Activated CD8-positive, alpha-beta T cell treated with anti-CD3 and anti-CD28 coated beads for 36 hours (primary cell): ENCODE results near the gene RAB20. TPM values are rescaled to one million over a fixed set of nuclear protein-coding genes. Genes with fewer than 3 reads are reported as not detected.

ENCODE experiments used
- ATAC-seq: fragments of 200-7000 bp; cut with Tn5 transposase; one replicate; pipeline ENCODE4 v1.10.0; 2021; ENCODE audit warnings: mild to moderate bottlenecking, moderate library complexity
- CTCF ChIA-PET: fragments of 350-600 bp; sonication (Branson Sonifier 250); formaldehyde crosslinking; loops from one replicate; lab custom pipeline; 2021; ENCODE audit warnings: antibody characterized with exemption; lab: Charles Lee
- POLR2A ChIA-PET: fragments of 350-600 bp; sonication (Branson Sonifier 250); formaldehyde crosslinking; loops from one replicate; lab custom pipeline; 2021; ENCODE audit warnings: antibody characterized with exemption; lab: Charles Lee
- DNase-seq: peaks from one replicate; pipeline ENCODE4 v3.0.0-alpha.2; 2020
- H3K27ac Mint-ChIP-seq: one replicate; pipeline ENCODE4 v1.8.0; 2021; ENCODE audit warnings: mild to moderate bottlenecking, mixed read lengths
- H3K27me3 Mint-ChIP-seq: one replicate; pipeline ENCODE4 v1.8.0; 2021; ENCODE audit warnings: mixed read lengths
- H3K36me3 Mint-ChIP-seq: one replicate; pipeline ENCODE4 v1.8.0; 2021; ENCODE audit warnings: low read depth, mixed read lengths
- H3K4me1 Mint-ChIP-seq: one replicate; pipeline ENCODE4 v1.8.0; 2021; ENCODE audit warnings: low read depth, mixed read lengths
- H3K4me3 Mint-ChIP-seq: one replicate; pipeline ENCODE4 v1.8.0; 2021; ENCODE audit warnings: mild to moderate bottlenecking, moderate library complexity, mixed read lengths
- H3K9me3 Mint-ChIP-seq: one replicate; pipeline ENCODE4 v1.8.0; 2021; ENCODE audit warnings: mixed read lengths
- intact Hi-C: fragments of 100-400 bp; cut with micrococcal nuclease; formaldehyde crosslinking; loops from one replicate; pipeline ENCODE4 v1.10.0; 2022
- total RNA-seq, 2 experiments: library from RNA; stranded (reverse); gene quantifications; one replicate each; pipeline ENCODE4 v1.2.3, GENCODE V29; 2021
- TF ChIP-seq, protein P1 (sequence below): fragments of 200-600 bp; IDR thresholded peaks from one replicate; pipeline ENCODE4 v1.8.0; 2022; ENCODE audit warnings: antibody characterized with exemption, mild to moderate bottlenecking

The RAB20 gene
- total RNA-seq, 2 experiments from 2014 or later: 10.3 to 11.1 TPM

DNA sequence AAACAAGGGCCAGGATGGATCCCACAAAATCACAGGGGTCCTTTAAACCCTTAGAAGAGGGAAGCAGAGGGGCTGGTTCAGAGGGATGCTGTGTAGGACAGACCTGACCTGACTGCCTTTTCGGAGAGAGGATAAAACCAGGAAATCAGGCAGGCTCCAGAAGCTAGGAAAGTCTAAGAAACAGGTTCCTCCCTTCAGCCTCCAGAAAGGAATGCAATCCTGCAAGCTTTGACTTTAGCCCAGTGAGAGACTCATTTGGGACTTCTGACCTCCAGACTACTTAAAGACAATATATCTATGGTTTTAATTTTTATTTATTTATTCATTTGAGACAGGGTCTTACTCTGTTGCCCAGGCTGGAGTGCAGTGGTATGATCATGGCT lies 5.3 kb downstream of the RAB20 start:
- intact Hi-C loops: no loop called here
- Mint-ChIP-seq H3K4me3 (no peak overlapping the region), H3K27ac (no peak overlapping the region), H3K36me3 (peaks cover 6% of the 10 kb centered on the region), H3K27me3 (peaks cover 5% of the 10 kb centered on the region), H3K4me1 (peaks cover 9% of the 10 kb centered on the region), H3K9me3 (no peaks in the 10 kb centered on the region)
- DNase-seq (no peak), ATAC-seq (no peak)
- CTCF ChIA-PET: interaction anchor here (1.0 kb wide), 1 partner anchor 61 kb away, joined by 3 read pairs; no protein-coding TSS in a partner anchor
- POLR2A ChIA-PET: no interaction called here
- TF ChIP-seq, protein P1, sequence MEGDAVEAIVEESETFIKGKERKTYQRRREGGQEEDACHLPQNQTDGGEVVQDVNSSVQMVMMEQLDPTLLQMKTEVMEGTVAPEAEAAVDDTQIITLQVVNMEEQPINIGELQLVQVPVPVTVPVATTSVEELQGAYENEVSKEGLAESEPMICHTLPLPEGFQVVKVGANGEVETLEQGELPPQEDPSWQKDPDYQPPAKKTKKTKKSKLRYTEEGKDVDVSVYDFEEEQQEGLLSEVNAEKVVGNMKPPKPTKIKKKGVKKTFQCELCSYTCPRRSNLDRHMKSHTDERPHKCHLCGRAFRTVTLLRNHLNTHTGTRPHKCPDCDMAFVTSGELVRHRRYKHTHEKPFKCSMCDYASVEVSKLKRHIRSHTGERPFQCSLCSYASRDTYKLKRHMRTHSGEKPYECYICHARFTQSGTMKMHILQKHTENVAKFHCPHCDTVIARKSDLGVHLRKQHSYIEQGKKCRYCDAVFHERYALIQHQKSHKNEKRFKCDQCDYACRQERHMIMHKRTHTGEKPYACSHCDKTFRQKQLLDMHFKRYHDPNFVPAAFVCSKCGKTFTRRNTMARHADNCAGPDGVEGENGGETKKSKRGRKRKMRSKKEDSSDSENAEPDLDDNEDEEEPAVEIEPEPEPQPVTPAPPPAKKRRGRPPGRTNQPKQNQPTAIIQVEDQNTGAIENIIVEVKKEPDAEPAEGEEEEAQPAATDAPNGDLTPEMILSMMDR: no peak

DNA sequence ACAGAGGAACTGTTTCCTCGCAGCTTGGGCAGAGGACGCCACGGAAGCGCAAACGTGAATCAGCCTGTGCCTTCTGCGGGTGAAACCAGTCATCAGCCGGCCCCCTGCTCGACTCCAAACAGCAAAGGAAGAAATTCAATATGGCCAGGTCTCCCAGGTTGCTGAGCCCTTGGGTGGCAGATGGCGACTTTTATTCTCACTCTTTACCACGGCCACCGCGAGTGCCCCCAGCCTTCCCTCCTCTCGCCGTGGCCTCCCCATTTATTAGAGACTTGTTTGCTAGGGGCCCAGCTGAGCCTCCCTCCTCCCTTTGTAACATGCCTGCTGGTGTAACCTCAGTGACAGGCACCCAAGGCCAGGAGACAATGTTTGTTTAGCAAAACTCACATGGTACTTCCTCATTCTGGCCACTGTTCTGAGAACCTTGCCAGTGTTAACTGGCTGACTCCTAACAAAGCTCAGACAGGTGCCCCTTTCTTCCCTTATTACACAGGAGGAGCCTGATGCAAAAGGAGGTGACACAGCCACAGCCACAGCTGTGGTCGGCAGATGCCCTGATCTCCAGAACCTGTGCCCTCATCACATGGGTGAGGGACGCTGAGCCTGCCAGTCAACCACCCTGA lies 5.8 kb downstream of the RAB20 start:
- CTCF ChIA-PET: interaction anchor here (1.0 kb wide), 1 partner anchor 62 kb away, joined by 3 read pairs; no protein-coding TSS in a partner anchor
- POLR2A ChIA-PET: no interaction called here
- Mint-ChIP-seq H3K4me1 (peaks cover 7% of the 10 kb centered on the region), H3K36me3 (peaks cover 6% of the 10 kb centered on the region), H3K9me3 (no peaks in the 10 kb centered on the region), H3K27ac (no peak overlapping the region), H3K4me3 (no peak overlapping the region), H3K27me3 (peaks cover 3% of the 10 kb centered on the region)
- intact Hi-C loops: no loop called here
- TF ChIP-seq, protein P1: no peak
- DNase-seq (no peak), ATAC-seq (no peak)

DNA sequence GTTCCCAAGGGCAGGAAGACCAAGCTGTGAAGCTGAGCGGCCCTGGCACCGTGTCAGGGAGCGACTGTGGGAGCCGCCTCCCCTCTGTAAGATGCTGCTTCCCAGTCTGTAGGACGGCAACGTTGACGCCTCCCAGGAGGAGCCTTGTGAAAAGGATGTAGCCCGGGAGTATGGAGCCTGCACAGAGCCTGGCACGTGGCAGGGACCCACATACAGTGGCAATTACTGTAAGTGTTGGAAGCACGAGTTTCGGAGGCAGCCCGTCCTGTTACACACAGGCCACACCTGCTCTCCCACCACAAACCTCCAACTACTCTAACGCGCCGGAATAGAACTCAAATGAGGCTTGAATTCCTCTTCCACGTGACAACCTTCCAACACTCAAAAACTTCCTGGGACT lies 6.6 kb downstream of the RAB20 start:
- H3K4me3 Mint-ChIP-seq: no peak overlapping the region
- DNase-seq (no peak), ATAC-seq (no peak)
- TF ChIP-seq, protein P1: no peak
- intact Hi-C loops: no loop called here
- H3K27me3 Mint-ChIP-seq: peaks cover under 1% of the 10 kb centered on the region
- H3K4me1 Mint-ChIP-seq: peaks cover under 1% of the 10 kb centered on the region
- CTCF ChIA-PET: interaction anchor here (1.0 kb wide), 1 partner anchor 15 kb away, joined by 3 read pairs; no protein-coding TSS in a partner anchor
- H3K27ac Mint-ChIP-seq: peak overlapping the region; percentile 36
- POLR2A ChIA-PET: interaction anchor here (1.0 kb wide), 1 partner anchor 20 kb away, joined by 3 read pairs; no protein-coding TSS in a partner anchor
- peaks cover 6% of the 10 kb centered on the region for H3K36me3 Mint-ChIP-seq
- H3K9me3 Mint-ChIP-seq: no peaks in the 10 kb centered on the region

DNA sequence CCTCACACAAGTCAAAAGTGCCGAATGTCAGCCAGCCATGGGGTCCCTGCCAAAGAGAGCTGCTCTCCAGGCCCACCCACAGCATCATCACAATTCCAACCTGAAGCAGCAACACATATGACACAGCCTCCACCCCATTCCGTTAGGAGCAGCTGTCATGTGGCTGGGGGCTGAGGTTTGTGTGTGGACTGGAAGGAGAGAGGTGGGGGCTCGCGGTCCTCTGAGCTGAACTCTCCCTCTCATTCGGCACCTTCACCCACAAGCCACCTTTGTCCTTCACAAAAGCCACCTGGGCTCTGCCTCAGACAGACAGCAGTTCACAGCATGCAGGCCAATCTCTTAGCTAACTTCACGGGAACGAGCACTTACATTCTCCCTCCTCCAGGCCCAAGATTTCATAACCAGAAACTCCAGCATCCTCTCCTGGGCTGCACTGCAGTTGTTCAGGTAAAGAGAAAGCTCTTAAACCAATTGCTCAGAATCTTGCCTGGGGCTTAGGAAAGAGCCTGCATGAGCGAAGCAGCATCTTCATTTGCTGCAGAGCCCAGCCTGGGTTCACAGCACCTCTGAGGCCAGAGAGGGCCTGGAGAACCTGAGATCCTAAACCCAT lies 7.2 kb downstream of the RAB20 start:
- intact Hi-C loops: no loop called here
- Mint-ChIP-seq H3K4me3 (no peak overlapping the region), H3K9me3 (no peaks in the 10 kb centered on the region), H3K27ac (no peak overlapping the region), H3K27me3 (no peaks in the 10 kb centered on the region), H3K36me3 (peaks cover 4% of the 10 kb centered on the region), H3K4me1 (no peaks in the 10 kb centered on the region)
- ChIA-PET POLR2A (interaction anchor here (1.0 kb wide), 1 partner anchor 21 kb away, joined by 3 read pairs; no protein-coding TSS in a partner anchor), CTCF (interaction anchor here (1.0 kb wide), 1 partner anchor 15 kb away, joined by 3 read pairs; no protein-coding TSS in a partner anchor)
- ATAC-seq (no peak), DNase-seq (no peak)
- TF ChIP-seq, protein P1: no peak

DNA sequence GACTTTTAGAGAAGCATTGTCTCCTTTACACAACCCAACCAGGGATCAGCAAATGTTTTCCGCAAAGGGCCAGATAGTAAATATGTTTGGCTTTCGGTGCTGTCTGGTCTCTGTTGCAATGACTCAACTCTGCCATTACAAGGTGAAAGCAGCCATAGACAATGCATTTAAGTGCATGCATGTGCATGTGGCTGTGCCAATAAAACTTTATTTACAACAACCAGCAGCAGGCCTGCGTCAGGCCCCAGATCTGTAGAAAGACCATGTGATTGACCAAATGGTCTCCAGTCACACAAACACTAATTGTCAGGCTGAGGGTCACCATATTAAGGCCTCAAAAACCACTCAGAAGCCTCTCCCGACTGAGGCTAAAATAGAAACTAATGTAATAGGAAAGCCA lies 8.1 kb downstream of the RAB20 start:
- Mint-ChIP-seq H3K4me1 (no peaks in the 10 kb centered on the region), H3K27me3 (no peaks in the 10 kb centered on the region), H3K4me3 (no peak overlapping the region), H3K9me3 (no peaks in the 10 kb centered on the region), H3K36me3 (no peaks in the 10 kb centered on the region), H3K27ac (no peak overlapping the region)
- intact Hi-C loops: no loop called here
- no peak for ATAC-seq
- ChIA-PET CTCF (interaction anchor here (0.6 kb wide), 1 partner anchor 438 kb away, joined by 3 read pairs; no protein-coding TSS in a partner anchor), POLR2A (no interaction called here)
- DNase-seq: no peak
- TF ChIP-seq, protein P1: no peak
